GM19351 (cell line): ENCODE data around the gene COQ7.

Experiments
- ATAC-seq: cut with Tn5 transposase; IDR thresholded peaks from one replicate; pipeline ENCODE4 v1.9.1; 2021; ENCODE audit warnings: mild to moderate bottlenecking, moderate library complexity; ENCODE audit not compliant: unreplicated experiment

Gene COQ7

GRCh38 chr16:19067349-19068236 is at the start of gene COQ7:
Gene COQ7, plus strand, starts transcription at chr16:19067614. Its CDS starts 51 bp downstream, at chr16:19067665.
- peak; percentile 91 for ATAC-seq

- ATAC-seq, result no peak
Observed at GRCh38 chr16:19020689-19021088, 46.7 kb upstream of the COQ7 start.

DNA sequence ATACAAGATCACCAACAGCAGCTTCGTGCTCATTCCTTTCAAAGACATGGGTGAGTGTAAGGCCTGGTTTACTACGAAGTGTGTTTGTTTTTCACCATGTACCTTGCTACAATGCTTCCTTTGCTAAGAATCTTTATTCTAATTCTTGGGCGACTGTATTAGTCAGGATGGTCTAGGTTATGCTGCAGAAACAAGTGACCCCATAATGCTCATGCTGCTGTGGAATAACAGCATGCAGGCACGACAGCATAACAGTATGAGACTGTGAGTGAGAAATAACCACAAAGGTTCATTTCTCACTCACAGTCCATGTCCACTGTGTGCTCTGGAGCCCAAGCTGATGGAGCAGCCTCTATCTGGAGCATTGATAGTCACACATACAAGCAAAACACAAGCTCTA is 45.7 kb upstream of the COQ7 start:
- ATAC-seq, result no peak

DNA sequence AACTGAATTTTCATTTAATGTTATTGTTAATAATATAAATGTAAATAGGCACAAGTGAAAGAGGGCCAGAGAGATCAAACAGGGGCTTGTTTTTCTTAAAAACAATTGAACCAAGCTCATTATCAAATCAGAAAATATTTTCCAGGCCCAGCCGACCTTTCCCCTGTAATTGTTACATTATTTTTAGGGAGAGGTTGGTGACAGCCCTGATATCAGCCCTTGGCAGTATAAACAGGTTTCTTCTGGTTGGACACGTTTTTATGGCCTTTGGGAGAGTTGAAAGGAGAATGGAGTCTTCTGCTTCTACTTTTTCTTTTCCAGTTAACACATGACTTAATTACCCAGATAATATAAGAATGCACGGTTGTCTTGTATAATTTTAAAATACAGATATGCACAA is 40.0 kb upstream of the COQ7 start:
- no peak for ATAC-seq

- no peak for ATAC-seq
Observed at GRCh38 chr16:19029980-19030379, 37.4 kb upstream of the COQ7 start.

- no peak for ATAC-seq
Observed at GRCh38 chr16:19031738-19032137, 35.7 kb upstream of the COQ7 start.

DNA sequence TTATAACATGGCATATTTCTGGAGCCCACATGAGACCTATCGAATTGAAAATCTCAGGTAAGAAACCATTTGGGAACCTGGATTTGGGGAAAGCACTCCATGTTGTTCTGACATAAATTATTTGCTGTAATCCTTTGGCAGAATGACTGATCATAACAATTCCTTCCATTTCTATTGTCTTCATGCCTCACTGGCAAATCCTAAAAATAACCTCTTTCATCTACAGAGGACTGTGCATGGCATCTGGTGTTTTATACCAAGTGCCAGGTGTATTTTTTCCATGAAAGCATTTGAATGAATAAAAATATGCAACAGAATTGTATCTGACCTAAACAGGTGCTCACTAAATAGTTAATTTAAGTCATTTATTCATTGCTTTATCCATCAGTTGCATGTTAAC is 33.7 kb upstream of the COQ7 start:
- ATAC-seq, result no peak

GRCh38 chr16:19040400-19040799 is 27.0 kb upstream of the COQ7 start:
- ATAC-seq, result no peak

GRCh38 chr16:19044769-19045168 is 22.6 kb upstream of the COQ7 start:
- no peak for ATAC-seq

GRCh38 chr16:19046062-19046461 is 21.4 kb upstream of the COQ7 start:
- no peak for ATAC-seq

- ATAC-seq, result no peak
Observed at GRCh38 chr16:19062706-19063105, 4.7 kb upstream of the COQ7 start.

GRCh38 chr16:19066988-19067348 is 446 bp upstream of the COQ7 start:
- ATAC-seq, result no peak

GRCh38 chr16:19068237-19068815 is 912 bp downstream of the COQ7 start:
- ATAC-seq, result no peak

DNA sequence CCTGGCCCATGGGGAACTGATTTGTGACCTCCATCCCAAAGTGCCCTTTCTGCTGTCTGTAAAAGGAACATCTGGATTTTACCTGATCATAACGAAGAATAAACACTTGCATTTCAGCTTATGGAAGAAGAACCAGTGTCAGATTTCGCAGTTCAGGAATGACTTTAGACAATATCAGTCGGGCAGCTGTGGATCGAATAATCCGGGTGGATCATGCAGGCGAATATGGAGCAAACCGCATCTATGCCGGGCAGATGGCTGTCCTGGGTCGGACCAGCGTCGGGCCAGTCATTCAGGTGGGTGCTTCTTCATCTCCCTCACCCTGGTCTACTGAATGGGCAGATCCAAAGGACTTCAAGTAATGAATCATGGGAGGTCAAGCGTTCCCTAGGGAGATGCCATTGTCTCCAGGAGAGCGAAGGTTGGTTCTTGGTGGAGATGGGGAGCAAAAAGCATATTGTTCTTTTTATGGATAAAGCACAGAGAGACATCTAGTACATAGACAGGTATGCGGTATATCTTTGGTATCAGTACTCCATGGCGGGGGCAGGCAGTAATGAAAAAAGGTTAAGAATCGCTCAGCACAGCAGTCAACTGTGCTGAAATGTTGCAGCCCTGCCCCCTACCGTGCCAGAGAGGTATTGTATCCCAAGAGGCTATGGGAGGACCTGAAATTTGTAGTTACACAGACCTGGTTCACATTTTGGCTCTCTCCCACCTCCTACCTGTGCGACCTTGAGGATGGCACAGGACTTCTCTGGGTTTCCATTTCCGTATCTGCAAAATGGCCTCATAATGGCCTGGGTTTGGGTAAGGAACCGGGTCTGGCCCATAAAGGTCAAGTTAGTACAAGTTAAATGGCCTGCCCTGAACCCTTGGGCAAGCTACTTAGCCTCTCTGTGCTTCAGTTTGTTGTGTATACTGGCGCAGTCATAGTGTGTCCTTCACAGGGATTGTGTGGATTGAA is 4.7 kb downstream of the COQ7 start:
- ATAC-seq, result no peak

DNA sequence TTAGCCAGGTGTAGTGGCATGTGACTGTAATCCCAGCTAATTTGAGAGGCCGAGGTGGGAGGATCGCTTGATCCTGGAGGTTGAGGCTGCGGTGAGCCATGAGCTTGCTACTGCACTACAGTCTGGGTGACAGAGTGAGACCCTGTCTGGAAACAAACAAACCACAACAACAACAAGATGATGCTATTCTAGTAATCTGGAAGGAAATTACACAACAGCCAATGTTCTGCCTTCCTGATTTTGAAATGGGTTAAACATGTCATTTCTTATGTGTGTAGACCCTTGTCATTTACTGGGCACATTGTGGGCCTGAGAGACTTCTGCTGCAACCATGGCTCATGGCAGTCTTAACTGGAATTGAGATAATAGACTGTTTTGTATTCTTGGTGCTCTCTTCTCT is 5.9 kb downstream of the COQ7 start:
- ATAC-seq, result no peak

DNA sequence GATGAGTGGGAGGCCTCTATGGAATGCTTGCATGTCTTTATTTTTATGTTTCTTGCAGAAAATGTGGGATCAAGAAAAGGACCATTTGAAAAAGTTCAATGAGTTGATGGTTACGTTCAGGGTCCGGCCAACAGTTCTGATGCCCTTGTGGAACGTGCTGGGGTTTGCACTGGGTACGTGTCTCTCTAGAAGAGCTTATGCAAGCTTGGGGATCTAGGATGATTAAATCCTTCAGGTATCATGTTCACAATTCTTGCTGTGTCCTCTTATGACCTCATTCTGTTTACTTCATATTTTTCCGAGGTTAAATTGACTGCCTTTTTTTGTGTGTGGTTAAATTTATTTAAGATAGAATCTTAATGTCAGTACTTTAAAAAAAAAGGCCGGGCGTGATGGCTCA is 6.4 kb downstream of the COQ7 start:
- no peak for ATAC-seq

- ATAC-seq, result no peak
Observed at GRCh38 chr16:19075511-19075910, 8.1 kb downstream of the COQ7 start.

- no peak for ATAC-seq
Observed at GRCh38 chr16:19077879-19078278, 10.5 kb downstream of the COQ7 start.

DNA sequence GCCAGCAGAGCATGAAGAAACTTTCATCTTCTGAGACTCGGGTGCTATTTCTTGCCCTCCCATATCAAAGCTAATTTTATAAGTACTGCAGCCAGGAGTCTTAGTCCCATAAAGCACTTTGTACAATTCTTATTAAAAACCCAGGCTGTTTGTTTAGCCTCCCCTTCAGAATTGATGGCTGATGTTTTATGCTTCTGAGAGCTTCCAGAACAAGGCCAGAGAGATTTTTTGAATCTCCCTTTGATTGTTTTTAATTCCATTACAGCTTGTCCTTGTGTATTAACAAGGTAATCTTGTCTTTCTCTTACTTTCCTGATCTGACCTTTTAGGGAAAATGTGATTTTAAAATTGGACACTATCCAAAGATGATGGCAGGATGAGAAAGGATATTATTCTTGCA is 16.3 kb downstream of the COQ7 start:
- ATAC-seq, result no peak

DNA sequence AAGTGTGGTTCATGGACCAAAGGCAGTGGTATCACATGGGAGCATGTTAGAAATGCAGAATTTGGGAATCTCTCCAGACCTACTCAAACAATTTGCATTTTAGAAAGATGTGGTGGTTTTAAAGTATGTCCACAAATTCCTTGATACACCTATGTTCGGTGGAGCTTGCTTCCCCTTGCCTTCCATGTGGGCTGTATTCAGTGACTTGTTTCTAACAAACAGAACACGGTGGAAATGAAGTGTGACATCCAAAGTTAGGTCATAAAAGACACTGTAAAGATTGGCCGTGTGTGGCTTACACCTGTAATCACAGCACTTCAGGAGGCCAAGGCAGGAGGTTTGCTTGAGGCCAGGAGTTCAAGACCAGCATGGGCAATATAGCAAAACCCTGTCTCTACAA is 16.7 kb downstream of the COQ7 start:
- no peak for ATAC-seq

DNA sequence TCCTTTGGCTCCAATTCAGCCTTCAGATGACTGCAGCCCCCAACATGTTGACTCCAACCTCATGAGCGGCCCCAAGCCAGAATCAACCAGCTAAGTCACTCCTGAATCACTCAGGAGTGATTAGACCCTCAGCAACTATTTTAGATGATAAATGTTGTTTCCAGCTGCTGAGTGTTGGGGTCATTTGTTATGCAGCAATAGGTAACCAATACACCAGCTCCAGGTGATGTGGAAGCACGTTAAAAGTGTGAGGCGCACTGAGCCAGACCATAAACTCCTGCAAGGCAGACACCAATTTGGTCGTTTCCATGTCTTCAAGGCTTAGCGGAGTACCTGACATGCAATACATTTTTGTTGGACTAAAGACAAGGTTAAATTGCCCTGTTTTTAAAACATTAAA is 17.5 kb downstream of the COQ7 start:
- no peak for ATAC-seq
